SIG-M5 treated with dmso at 0.1 percent for 504 hours (cell line): ENCODE data around the gene ADIPOR2.

ENCODE experiments used
- DNase-seq: peaks from one replicate; lab custom pipeline; 2025; ENCODE audit not compliant: unreplicated experiment; lab: John Stamatoyannopoulos, UW

Gene ADIPOR2

DNA sequence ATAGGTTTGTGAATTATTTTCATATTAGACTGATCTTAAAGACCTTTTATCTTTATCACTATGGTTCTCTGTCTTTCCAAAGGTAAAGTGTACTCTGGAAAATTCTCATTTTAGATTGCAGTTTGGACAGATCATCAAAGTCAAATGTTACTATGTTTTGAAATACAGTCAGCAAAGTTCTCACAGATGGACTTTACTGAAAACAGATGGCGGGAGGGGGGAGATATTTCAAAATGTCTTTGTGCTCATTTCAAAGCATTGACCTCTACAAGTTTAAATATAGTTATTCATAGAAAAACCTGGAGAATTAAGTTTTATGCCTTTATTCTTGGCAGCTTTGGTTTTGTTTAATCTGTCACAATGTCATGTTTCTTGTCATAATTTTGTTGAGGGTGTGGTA is 77.7 kb downstream of the ADIPOR2 start:
- DNase-seq = no peak

DNA sequence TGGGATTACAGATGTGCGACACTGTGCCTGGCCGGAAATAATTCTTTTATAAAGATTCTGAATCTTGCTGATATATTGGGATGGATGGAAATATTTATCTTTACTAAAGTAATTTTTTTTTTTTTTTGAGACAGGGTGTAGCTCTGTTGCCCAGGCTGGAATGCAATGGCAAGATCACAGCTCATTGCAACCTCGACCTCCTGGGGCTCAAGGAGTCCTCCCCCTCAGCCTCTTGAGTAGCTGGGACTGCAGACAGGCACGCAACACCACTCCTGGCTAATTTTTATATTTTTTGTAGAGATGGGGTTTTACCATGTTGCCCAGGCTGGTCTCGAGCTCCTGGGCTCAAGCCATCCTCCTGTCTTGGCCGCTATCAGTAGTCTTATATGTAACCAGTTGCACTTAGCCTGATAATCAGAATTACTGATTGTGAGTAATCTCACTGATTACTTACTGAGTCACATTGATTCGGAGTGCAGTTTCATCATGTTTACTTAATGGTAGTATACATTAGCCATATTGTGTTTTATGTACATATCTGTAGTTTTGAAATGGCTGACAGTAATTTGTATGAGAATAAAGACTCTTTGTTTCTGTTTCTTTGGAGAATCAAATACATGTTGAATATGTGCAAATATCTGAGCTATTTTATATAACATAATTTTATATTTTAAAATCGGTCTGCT is 79.1 kb downstream of the ADIPOR2 start:
- no peak for DNase-seq

DNA sequence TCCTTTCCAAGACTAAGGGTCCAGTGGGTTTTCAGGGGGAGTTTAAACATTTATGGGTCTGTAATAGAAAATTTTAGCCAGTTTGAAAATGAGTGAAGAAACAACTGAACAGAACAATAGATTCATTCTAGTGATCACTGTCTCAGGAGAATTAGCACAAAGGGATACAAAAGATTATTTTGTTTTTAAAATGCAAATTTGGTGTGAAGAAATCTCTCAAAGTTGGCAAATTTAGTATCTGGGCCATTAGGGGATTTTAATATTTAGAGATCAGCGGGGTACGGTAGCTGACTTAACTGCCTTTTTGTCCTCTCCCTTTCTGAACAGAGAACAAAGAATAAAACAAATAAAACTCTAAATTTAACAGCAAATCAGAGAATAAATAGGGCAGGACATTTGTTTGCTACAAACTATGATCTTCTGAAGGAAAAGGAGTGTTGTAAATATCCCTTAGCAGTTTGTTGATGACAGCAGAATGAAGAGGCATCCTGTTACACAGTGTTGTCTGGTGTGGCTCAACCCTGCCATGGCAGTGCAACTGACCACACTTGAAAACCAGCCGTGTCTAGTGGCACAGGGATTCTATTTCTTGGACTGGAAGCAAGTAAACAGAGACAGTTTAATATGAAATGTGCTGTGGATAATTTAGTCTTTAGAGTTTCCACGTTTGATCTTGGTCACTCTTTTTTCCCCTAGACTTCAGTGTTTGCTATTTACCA is 83.2 kb downstream of the ADIPOR2 start:
- no peak for DNase-seq

DNA sequence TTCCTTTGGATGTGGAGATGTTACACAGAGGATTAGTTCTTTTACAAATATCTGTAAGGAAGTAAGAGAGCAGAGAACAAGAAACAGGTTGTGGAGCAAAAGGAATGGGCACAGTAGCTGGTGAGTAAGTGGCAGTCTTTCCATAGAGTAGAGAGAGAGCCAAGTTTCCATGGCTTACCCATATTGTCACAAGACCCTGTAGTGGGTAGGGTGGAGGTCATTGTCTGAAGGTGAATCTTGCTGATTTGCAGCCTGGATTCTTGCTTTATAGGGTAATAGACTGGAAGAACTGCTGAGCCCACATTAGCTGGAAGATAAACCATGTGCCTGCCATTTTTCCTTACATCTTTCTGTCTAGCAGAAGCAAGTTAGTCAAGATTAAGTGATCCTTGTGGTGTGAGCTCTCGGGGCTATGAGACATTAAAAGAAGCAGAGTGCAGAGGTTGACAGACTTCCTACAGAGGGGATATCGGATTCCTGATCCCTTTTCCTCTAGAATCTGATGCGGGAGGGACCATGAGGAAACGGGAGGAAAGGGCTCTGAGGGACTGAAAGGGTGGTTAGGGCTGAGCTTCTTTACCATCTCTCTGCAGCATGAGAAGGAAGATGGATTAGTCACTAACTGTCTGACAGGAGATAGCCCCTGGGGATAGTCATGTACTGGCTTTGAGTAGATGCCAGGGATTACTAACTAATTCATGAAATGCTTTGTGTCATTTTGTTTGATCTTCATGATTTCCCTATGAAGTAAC is 85.5 kb downstream of the ADIPOR2 start:
- DNase-seq = no peak

DNA sequence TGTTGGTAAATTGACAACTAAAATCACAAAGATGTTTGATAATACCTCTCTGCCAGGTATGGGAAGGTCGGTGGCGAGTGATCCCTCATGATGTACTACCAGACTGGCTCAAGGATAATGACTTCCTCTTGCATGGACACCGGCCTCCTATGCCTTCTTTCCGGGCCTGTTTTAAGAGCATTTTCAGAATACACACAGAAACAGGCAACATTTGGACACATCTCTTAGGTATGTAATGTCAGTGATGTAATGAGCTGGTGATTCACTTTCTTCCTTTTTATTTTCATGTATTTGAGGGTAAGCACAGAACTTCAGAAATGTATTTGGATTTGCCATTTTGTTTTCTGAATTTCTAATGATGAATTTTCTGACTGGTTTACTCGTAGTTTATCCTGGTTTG is 86.9 kb downstream of the ADIPOR2 start:
- DNase-seq = no peak

DNA sequence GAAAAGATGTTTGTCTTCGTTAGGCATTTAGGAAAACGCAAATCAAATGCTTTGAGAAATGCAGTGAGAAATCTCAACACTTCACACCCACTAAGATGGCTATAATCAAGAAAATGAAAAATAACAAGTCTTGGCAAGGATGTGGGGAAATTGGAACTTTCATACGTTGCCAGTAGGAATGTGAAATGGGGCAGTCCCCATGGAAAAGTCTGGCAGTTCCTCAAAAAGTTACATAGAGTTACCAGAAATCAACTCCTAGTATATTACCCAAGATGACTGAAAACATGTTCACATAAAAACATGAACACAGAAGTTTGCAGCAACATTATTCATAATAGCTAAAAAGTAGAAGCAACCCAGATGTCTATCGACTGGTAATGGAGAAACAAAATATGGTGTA is 88.0 kb downstream of the ADIPOR2 start:
- DNase-seq = no peak

DNA sequence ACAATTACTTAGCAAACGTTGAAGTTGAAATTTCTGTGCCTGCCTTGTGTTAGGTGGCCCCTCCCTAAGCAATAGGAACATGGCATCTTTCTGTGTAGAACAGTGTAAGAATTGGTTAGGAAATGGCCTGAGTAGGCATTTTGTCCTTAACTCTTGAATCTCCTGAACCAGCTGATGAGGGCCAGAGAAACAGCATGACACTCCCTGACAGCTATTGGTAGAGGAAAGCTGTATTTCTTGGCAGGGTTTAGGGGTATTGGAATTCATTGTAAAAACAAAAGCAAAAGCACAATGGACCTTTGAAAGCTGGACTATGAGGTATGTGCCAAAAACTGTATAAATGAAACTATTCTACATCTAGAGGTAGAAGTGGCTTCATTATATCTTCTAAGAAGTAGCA is 88.9 kb downstream of the ADIPOR2 start:
- no peak for DNase-seq

DNA sequence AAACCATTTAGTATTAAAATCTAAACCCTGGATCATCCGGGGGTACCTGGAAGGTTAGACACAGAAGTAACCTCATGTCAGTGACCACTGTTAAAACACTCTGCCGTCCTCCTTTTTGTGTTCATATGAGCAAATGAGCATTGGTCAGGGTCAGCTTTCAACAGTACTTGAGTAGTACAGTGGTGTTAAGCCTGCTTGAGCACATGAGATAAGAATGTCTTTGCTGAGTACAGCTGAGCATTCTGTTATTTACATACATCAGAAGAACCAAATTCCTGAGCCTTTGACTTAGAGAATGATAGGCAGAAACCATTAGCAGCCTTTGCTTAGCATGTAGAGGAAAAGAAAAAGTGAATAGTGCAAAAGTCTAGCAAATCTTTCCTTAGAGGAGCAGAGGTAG is 90.9 kb downstream of the ADIPOR2 start:
- no peak for DNase-seq

DNA sequence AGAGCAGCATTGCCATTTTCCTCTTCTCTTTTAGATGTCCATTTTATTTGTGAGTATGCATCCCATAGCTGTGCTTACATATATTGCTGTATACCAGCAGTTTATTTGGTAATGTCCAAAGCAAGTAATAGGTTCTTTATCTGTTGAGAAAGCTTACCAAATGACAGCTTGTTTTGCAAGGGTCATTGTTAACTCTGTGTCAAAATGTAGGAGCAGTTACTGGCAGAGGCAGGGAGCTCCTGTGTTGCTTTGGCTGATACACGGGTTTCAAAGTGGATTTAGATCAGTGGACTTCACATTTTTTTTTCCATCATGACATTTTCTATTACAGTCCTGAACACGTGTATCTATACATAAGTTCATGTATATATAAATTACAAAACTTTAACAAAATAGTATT is 91.3 kb downstream of the ADIPOR2 start:
- DNase-seq = no peak

DNA sequence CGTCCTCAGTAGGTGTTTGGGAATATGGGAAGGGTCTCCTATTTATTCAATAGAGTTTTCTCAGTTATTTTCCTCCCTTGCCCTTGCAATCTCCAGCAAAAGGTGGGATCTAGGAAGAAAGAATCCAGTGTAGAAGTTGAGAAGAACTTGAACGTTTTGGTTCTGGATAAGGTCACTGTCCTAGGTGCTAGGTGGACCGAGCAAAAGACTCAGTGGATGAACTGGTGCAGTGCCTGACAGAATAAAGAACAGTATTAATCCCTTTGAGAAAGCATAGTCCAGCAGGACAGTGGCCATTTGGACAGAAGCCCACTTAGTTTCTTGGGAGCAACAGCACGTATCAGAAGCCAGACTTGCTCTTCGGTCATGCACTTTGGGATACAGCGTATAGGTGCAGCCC is 96.8 kb downstream of the ADIPOR2 start:
- no peak for DNase-seq

DNA sequence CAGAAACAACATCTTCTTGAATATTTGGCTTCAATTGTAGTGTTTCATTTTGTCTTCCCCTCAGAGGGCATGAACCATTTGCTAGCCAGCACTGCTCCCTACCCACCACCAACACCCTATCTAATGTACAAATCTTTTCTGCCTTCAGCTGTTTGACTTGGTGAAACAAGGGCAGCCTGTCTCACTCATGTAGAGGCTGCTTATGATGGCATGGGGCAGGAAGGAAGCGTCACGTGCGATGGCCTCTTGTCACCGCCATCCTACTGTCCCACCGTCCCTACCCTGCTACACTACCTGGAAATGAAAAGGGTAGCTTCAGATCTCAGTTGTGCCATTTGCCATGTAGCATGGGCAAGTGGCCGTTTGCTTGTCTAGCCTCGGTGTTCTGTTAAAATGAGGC is 99.6 kb downstream of the ADIPOR2 start:
- DNase-seq = no peak

DNA sequence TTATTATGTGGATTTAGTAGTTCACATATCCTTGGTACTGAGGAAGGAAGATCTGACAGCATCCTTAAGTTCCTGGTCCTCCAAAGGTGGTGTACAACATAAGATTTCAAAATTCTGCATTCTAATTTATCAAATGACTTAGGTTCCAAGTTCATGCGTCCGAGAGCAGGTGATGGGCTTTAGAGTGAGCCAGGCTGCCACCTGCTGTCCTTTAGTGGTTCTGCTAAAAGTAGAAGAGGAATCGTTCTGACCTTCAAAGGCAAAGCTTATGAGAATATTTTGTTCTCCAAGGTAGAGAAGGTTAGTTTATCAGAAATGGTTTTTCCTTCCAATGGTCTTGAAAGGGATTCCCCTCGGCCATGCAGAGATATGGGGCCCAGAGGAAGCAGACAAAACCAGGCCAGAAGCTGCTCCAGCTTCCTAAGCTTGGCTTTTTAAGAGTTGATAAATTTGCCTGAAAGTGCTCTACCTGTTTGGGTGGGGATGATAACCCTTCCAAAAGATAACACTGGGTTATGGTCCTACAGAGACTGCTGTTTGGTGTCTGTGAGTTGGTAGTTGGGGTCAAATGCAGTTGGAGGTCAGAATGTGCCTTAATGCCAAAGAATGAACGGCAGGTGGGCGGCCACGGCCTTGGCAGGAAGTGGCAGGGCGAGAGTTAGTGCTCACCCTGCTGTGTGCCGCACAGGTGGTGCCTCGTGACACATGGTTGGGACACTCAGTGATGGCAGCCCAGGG is 100.4 kb downstream of the ADIPOR2 start:
- DNase-seq = peak; percentile 80

DNA sequence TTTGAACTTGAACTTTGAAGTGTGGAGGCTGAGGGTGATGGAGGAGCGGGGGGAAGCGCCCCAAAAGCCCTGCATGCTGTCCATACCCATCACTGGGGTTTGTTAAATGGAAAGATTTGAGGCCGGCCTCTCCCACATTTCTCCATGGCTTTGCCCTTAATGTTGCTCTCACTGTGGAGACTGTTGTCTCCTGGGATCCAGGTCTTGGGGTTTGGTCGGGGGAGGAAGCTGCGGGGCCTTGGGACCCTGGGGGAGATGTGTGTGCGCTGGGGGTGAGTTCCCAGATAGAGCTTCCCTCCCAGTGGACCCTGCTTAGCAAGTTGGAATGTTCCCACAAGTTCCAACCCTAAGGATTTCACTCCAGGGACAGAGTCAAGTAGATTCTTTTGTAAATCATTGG is 101.5 kb downstream of the ADIPOR2 start:
- DNase-seq = no peak

DNA sequence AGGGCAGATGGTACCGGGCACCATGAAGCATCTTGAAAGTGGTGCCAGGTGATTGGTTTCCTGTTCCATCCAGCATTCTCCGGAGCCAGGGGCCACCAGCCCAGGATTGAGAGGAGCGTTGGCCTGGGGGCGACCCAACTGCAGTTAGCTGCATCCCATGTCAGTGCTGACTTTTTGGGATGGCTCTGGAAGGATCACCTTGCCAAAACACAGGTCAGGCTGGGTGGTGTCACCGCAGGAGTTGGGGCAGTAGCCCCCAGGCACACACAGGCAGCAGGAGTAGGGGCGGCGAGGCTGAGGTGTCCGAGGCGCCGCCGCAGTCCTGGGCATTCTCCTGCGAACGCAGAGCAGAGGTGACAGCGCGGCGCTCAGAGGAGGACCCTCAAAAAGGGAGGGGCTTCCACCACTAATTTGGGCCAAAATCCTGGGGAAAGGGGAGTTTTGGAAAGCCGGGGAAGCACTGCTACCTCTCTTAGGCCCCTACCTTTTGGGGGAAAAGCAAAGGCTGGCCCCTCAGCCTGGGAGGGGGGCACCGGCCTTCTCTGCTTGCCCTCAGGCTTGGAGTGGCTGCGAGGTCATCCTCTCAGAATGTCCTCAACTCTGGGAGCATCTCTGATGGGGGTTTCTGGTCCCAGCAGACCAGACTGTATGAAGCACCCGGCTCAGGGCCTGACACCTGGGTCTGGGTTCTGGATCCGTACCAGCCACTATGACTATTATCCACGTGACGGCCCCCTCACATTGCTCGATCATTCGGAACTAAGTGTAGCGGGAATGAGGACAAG is 102.7 kb downstream of the ADIPOR2 start:
- DNase-seq = no peak

DNA sequence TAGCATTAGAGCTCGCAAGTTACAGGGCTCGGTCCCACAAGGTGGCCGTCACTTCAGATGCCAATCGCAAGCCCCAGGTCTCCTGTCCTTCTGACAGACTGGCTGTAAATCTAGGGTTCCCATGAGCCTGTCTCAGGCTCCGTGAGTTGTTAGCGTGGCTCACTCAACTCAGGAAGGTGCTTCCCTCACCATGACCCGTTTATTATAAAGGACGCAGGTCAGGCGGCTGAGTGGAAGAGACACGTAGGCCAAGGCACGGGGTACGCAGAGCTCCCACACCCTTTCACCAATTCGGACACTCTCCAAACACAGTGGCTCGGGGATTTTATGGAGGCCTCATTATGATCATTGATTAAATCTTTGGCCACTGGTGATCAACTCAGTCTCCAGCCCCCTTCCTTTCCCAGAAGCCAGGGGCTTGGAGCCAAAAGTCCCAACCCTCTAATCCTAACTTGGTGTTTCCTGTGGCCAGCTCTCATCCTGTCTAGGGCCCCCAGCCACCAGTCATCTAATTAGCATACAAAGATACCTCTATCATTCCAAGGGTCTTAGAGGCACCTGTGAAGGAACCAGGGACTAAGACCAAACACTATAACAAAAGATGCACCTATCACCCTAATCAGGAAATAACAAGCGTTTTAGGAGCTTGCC is 103.7 kb downstream of the ADIPOR2 start:
- no peak for DNase-seq

DNA sequence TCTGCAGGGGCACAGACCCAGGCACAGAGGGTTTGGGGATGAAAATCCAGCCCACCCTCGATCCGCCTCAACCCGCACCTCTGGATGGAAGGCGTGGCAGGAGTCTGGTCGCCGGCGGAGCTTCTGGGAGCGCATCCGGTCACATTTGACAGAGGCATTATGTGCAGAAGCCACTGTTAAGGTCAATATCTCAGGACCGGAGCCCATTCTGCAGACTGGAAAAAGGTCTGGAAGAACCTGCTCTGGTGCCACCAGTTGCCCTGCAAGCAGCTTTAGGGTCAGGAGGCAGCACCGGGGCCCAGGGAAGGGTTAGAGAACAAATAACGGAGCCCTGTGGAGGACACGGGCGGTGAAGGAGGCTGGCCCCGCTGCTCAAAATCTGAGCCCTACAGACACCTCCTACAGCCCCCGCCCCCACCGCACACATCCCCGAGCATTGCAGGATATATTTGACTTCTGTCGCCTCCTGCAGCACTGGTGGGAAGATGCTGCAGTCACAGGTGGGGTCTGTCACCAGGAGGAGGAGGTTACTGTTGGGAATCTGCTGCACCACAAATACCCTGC is 104.4 kb downstream of the ADIPOR2 start:
- no peak for DNase-seq

DNA sequence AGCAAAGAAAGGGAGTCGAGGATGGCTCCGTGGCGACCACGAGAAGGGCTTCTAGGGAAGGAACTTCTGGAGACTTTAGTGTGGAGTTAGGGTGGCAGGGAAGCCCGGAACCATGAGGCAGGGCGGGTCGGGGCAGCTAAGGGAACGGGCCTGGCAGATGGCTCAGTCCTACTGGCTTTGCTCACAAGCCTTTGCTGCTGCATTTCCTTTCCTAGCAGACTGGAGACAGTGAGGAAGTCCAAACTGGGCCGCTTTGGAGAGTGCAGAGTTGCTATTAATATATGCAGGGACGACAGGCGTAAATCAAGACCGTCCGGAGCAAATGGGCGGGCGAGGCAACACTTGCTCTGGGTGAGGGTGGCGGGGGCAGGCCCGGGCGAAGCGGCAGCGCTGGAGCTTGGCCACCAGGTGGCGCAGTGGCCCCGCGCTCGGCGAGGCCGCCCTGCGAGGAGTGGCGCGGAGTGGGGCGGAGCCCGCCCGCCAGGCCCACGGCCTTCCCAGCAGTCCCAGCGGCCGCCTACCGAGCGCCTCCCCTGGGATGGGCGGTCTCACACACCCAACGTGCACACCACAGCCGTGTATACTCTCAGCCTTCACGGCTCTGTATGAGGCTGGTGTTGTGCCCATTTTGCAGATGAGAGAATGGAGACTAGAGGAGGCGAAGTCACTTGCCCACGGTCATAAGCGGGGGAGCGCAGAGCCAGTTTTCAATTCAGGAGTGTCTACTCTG is 105.1 kb downstream of the ADIPOR2 start:
- DNase-seq = peak; percentile 90

DNA sequence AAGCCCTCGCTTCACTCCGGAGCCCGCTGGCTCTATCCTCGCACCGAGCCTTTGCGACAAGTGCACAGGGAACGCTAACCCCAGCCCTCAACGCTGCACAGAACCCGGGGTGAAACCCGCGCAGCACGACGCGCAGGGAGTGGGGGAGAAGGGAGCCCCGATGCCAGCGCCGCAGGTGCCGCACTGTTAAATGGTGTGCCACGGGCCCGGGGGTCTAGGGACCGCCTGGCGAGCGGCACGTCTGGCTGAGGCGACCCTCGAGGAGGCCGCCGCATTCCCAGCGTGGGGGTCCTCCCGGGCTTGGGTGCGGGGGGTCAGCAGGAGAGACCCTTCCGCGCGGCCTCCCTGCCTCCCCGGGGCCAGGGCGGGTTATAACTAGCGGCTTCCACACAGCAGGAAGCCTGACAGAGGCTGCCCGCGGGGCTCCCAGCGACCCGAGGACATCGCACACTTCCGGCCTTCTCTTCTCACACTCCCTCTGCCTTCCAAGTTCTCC is 105.7 kb downstream of the ADIPOR2 start:
- DNase-seq = peak; percentile 60
